CD8-positive, alpha-beta memory T cell (primary cell): Measurements from ENCODE around the gene CDH18. TPM values are rescaled to one million over a fixed set of nuclear protein-coding genes. Genes with fewer than 3 reads are reported as not detected.

Experiments
- CTCF ChIA-PET: fragments of 350-600 bp; sonication (Branson Sonifier 250); formaldehyde crosslinking; loops from one replicate; lab custom pipeline; 2021; ENCODE audit warnings: antibody characterized with exemption; lab: Charles Lee
- POLR2A ChIA-PET: fragments of 350-600 bp; sonication (Branson Sonifier 250); formaldehyde crosslinking; loops from one replicate; lab custom pipeline; 2021; ENCODE audit warnings: antibody characterized with exemption; lab: Charles Lee
- DNase-seq, 5 donors: peaks; one replicate each; pipeline versions ENCODE4 v3.0.0 to v3.0.0-alpha.2; 2020 to 2022; ENCODE audit warnings: mixed read lengths in 1 of 5
- H3K27ac ChIP-seq: one replicate; pipeline ENCODE4 v1.7.0; 2013; ENCODE audit warnings: low read depth, mild to moderate bottlenecking, low read length, moderate library complexity
- H3K27me3 ChIP-seq: 2 replicates; pipeline ENCODE4 v1.7.0; 2013; ENCODE audit warnings: low read length, mild to moderate bottlenecking; ENCODE audit not compliant: insufficient read depth, poor library complexity, severe bottlenecking
- H3K36me3 ChIP-seq: 2 replicates; pipeline ENCODE4 v1.7.0; 2013; ENCODE audit warnings: mild to moderate bottlenecking, low read length, moderate library complexity; ENCODE audit not compliant: insufficient read depth
- H3K4me1 ChIP-seq: 2 replicates; pipeline ENCODE4 v1.7.0; 2013; ENCODE audit warnings: mild to moderate bottlenecking, low read length, moderate library complexity; ENCODE audit not compliant: insufficient read depth
- H3K4me3 ChIP-seq: 2 replicates; pipeline ENCODE4 v1.7.0; 2013; ENCODE audit warnings: mild to moderate bottlenecking, low read length
- H3K9me3 ChIP-seq: 2 replicates; pipeline ENCODE4 v1.7.0; 2013; ENCODE audit warnings: mild to moderate bottlenecking, low read length
- H3K27ac Mint-ChIP-seq, 8 donors: one replicate each; pipeline ENCODE4 v1.8.0; 2020 to 2021; ENCODE audit warnings: mixed read lengths in 8 of 8, mild to moderate bottlenecking in 6 of 8, inconsistent platforms in 3 of 8, moderate library complexity in 3 of 8
- H3K27me3 Mint-ChIP-seq, 2 donors: one replicate each; pipeline ENCODE4 v1.8.0; 2020 to 2021; ENCODE audit warnings: mixed read lengths in 2 of 2, mild to moderate bottlenecking in 1 of 2, moderate library complexity in 1 of 2
- H3K36me3 Mint-ChIP-seq, 3 donors: one replicate each; pipeline ENCODE4 v1.8.0; 2020 to 2021; ENCODE audit warnings: mixed read lengths in 3 of 3, inconsistent platforms in 1 of 3, mild to moderate bottlenecking in 1 of 3
- H3K4me1 Mint-ChIP-seq, 3 donors: one replicate each; pipeline ENCODE4 v1.8.0; 2020 to 2021; ENCODE audit warnings: mixed read lengths in 3 of 3, inconsistent platforms in 1 of 3, mild to moderate bottlenecking in 1 of 3
- H3K4me3 Mint-ChIP-seq, 7 donors: one replicate each; pipeline ENCODE4 v1.8.0; 2020 to 2021; ENCODE audit warnings: mixed read lengths in 7 of 7, mild to moderate bottlenecking in 6 of 7, moderate library complexity in 4 of 7, inconsistent platforms in 2 of 7
- H3K9me3 Mint-ChIP-seq, 5 donors: one replicate each; pipeline ENCODE4 v1.8.0; 2020 to 2022; ENCODE audit warnings: mixed read lengths in 5 of 5, mild to moderate bottlenecking in 3 of 5, moderate library complexity in 2 of 5, inconsistent platforms in 1 of 5
- polyA plus RNA-seq: library from polyadenylated mRNA; unstranded; fragments of 300-500 nt; fragmentation: Illumina TruSeq; gene quantifications from one replicate; pipeline ENCODE4 v1.2.3, GENCODE V29; 2021
- total RNA-seq, 2 experiments: library from RNA; stranded (reverse); gene quantifications; one replicate each; pipeline ENCODE4 v1.2.3, GENCODE V29; 2021

Gene CDH18
- total and polyA plus RNA-seq, 3 experiments from 2014 or later: not detected

- Mint-ChIP-seq H3K4me1 (no peaks in the 10 kb centered on the region), H3K27ac (no peak overlapping the region), H3K9me3 (peaks cover 4 to 39% (median 12%) of the 10 kb centered on the region in 5 donors), H3K36me3 (no peaks in the 10 kb centered on the region), H3K4me3 (no peak overlapping the region), H3K27me3 (no peaks in the 10 kb centered on the region)
- CTCF ChIA-PET: no interaction called here
- no peak for DNase-seq
- H3K36me3 ChIP-seq: no peaks in the 10 kb centered on the region
- POLR2A ChIA-PET: no interaction called here
- H3K4me1 ChIP-seq: no peaks in the 10 kb centered on the region
- no peak overlapping the region for H3K27ac ChIP-seq
- H3K4me3 ChIP-seq: no peak overlapping the region
- H3K9me3 ChIP-seq: no peaks in the 10 kb centered on the region
- H3K27me3 ChIP-seq: no peaks in the 10 kb centered on the region
These were observed 113.2 kb downstream of the CDH18 start for GRCh38 chr5:19874811-19875210.

GRCh38 chr5:19866090-19866450 is 121.9 kb downstream of the CDH18 start:
- H3K4me3 Mint-ChIP-seq: no peak overlapping the region
- H3K27ac Mint-ChIP-seq: no peak overlapping the region
- no peaks in the 10 kb centered on the region for H3K27me3 Mint-ChIP-seq
- Histone ChIP-seq H3K9me3 (no peaks in the 10 kb centered on the region), H3K4me3 (no peak overlapping the region), H3K36me3 (no peaks in the 10 kb centered on the region), H3K27me3 (no peaks in the 10 kb centered on the region), H3K4me1 (no peaks in the 10 kb centered on the region), H3K27ac (no peak overlapping the region)
- ChIA-PET POLR2A (no interaction called here), CTCF (no interaction called here)
- DNase-seq: no peak
- peaks cover 16 to 43% (median 23%) of the 10 kb centered on the region in 5 donors for H3K9me3 Mint-ChIP-seq
- no peaks in the 10 kb centered on the region for H3K4me1 Mint-ChIP-seq
- H3K36me3 Mint-ChIP-seq: no peaks in the 10 kb centered on the region

DNA sequence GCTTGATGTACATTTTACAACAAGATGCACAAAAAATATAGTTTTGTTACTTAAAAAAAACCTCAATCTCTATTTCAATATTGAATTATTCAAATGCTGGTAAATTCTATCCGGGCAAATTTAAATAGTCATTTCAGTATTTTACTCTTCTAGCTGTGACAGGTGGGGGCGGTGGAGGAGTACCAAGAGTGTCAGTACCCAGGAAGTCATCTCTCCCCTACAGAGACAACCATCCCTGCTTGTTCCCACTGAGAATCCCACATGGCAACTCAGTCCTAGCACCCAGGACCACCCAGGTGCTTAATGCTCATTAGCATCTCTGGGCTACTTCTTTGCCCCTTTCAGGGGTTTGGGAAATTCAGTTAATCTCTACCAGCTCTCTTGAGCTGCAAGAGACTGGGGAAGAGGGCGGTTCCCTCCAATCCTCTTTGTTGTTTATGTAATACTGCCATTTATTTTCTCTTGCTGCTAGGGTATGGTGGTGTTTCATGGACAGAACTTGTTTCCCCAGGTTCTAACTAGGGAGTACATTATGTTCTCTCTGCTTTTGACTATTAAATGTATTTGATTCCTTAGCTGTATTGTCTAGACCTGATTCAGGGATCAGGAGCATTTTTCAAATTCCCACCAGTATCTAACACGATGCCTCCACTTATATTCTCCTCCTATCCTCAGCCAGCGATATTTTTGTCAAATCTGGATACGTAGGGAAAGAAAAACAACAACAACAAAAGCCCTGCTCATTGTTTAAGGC is 122.5 kb downstream of the CDH18 start:
- H3K36me3 ChIP-seq: no peaks in the 10 kb centered on the region
- Mint-ChIP-seq H3K27me3 (no peaks in the 10 kb centered on the region), H3K9me3 (peaks cover 14 to 39% (median 22%) of the 10 kb centered on the region in 5 donors), H3K36me3 (no peaks in the 10 kb centered on the region), H3K4me3 (no peak overlapping the region), H3K4me1 (no peaks in the 10 kb centered on the region), H3K27ac (no peak overlapping the region)
- no peak for DNase-seq
- H3K27ac ChIP-seq: no peak overlapping the region
- CTCF ChIA-PET: no interaction called here
- no peaks in the 10 kb centered on the region for H3K9me3 ChIP-seq
- no peaks in the 10 kb centered on the region for H3K4me1 ChIP-seq
- POLR2A ChIA-PET: no interaction called here
- no peaks in the 10 kb centered on the region for H3K27me3 ChIP-seq
- H3K4me3 ChIP-seq: no peak overlapping the region

DNA sequence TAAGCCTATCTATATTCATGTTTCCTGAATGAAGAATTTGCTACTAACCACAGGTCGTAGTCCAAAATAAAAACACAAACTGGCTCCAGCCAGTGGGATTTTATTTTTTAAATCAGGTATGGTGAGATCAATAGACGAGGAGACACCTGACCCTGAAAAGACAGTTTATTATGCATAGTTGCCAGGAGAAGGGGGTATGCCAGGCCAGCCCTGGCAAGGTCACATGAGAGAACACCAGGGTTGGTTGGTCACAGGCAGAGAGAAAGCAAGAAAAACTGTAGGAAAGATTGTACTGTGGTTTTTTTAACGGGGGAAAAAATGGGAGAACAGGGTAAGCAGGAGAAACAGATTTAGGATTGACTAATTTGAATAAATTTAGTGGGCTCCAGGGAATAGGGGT is 125.3 kb downstream of the CDH18 start:
- no peak overlapping the region for H3K4me3 ChIP-seq
- ChIA-PET POLR2A (no interaction called here), CTCF (no interaction called here)
- H3K9me3 ChIP-seq: no peaks in the 10 kb centered on the region
- no peaks in the 10 kb centered on the region for H3K36me3 ChIP-seq
- H3K27me3 Mint-ChIP-seq: no peaks in the 10 kb centered on the region
- H3K9me3 Mint-ChIP-seq: peaks cover 14 to 28% (median 24%) of the 10 kb centered on the region in 5 donors
- H3K27ac Mint-ChIP-seq: no peak overlapping the region
- no peak overlapping the region for H3K4me3 Mint-ChIP-seq
- H3K4me1 Mint-ChIP-seq: no peaks in the 10 kb centered on the region
- no peaks in the 10 kb centered on the region for H3K4me1 ChIP-seq
- no peak overlapping the region for H3K27ac ChIP-seq
- no peaks in the 10 kb centered on the region for H3K27me3 ChIP-seq
- no peaks in the 10 kb centered on the region for H3K36me3 Mint-ChIP-seq
- no peak for DNase-seq

DNA sequence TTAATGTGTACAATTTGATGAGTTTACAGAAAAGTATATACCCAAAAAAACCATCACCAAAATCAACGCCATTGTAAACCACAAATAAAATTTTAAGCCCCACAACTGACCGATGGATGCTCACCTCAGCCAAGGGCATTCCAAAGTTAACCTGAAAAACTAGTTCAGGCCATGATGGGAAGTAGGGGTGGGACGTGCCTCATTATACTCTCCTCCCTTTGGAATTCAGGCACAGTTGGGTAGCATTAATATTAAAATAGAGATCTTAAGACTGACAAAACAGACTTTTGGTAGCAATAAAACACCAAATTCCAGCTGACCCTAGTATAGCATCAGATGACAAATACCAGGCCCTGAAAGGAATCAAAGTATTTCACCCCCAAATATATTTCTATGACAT is 129.0 kb downstream of the CDH18 start:
- no peak overlapping the region for H3K4me3 ChIP-seq

GRCh38 chr5:19855931-19856330 is 132.1 kb downstream of the CDH18 start:
- Mint-ChIP-seq H3K27me3 (no peaks in the 10 kb centered on the region), H3K9me3 (peaks cover 1 to 13% (median 2%) of the 10 kb centered on the region in 5 donors), H3K4me3 (no peak overlapping the region), H3K36me3 (no peaks in the 10 kb centered on the region), H3K4me1 (no peaks in the 10 kb centered on the region), H3K27ac (no peak overlapping the region)
- Histone ChIP-seq H3K9me3 (no peaks in the 10 kb centered on the region), H3K36me3 (no peaks in the 10 kb centered on the region), H3K4me3 (no peak overlapping the region), H3K27me3 (no peaks in the 10 kb centered on the region), H3K4me1 (no peaks in the 10 kb centered on the region), H3K27ac (no peak overlapping the region)
- CTCF ChIA-PET: no interaction called here
- DNase-seq: no peak
- POLR2A ChIA-PET: no interaction called here

More for the DNA sequence above, 129.0 kb downstream of the CDH18 start:
- no peak for DNase-seq
- Mint-ChIP-seq H3K27ac (no peak overlapping the region), H3K9me3 (peaks cover 9 to 23% (median 15%) of the 10 kb centered on the region in 5 donors), H3K36me3 (no peaks in the 10 kb centered on the region), H3K4me3 (no peak overlapping the region), H3K4me1 (no peaks in the 10 kb centered on the region), H3K27me3 (no peaks in the 10 kb centered on the region)
- Histone ChIP-seq H3K9me3 (no peaks in the 10 kb centered on the region), H3K27ac (no peak overlapping the region), H3K27me3 (no peaks in the 10 kb centered on the region), H3K4me1 (no peaks in the 10 kb centered on the region), H3K36me3 (no peaks in the 10 kb centered on the region)
- CTCF ChIA-PET: no interaction called here
- POLR2A ChIA-PET: no interaction called here

DNA sequence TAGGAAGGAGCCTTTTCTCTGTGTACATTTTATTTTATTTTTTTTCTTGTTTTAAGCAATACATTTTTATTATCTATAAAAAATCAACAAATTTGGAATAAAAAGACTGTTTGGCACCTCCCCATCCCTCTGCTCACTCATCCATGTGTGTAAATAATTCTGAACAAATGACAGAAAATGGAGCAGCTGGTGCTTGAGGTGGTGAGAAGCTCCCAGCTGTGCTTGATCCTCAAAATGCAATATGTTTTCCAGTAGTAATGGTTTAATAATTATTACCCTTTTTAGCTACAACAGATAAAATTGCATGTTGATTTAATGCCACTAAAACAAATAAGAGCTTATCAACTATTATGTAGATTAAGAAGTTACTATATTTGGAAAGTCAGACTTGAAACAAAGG is 132.5 kb downstream of the CDH18 start:
- no peaks in the 10 kb centered on the region for H3K9me3 ChIP-seq
- H3K4me3 Mint-ChIP-seq: no peak overlapping the region
- H3K4me3 ChIP-seq: no peak overlapping the region
- no peaks in the 10 kb centered on the region for H3K27me3 Mint-ChIP-seq
- no peaks in the 10 kb centered on the region for H3K27me3 ChIP-seq
- H3K27ac Mint-ChIP-seq: no peak overlapping the region
- H3K4me1 Mint-ChIP-seq: no peaks in the 10 kb centered on the region
- DNase-seq: no peak
- ChIA-PET CTCF (no interaction called here), POLR2A (no interaction called here)
- H3K36me3 ChIP-seq: no peaks in the 10 kb centered on the region
- no peaks in the 10 kb centered on the region for H3K36me3 Mint-ChIP-seq
- H3K27ac ChIP-seq: no peak overlapping the region
- peaks cover 1 to 13% (median 2%) of the 10 kb centered on the region in 5 donors for H3K9me3 Mint-ChIP-seq
- no peaks in the 10 kb centered on the region for H3K4me1 ChIP-seq

GRCh38 chr5:19855031-19855430 is 133.0 kb downstream of the CDH18 start:
- H3K4me1 ChIP-seq: no peaks in the 10 kb centered on the region
- Mint-ChIP-seq H3K4me1 (no peaks in the 10 kb centered on the region), H3K9me3 (peaks cover 1 to 13% (median 2%) of the 10 kb centered on the region in 5 donors), H3K27me3 (no peaks in the 10 kb centered on the region), H3K36me3 (no peaks in the 10 kb centered on the region), H3K4me3 (no peak overlapping the region), H3K27ac (no peak overlapping the region)
- DNase-seq: no peak
- no peaks in the 10 kb centered on the region for H3K9me3 ChIP-seq
- CTCF ChIA-PET: no interaction called here
- no peak overlapping the region for H3K27ac ChIP-seq
- no peak overlapping the region for H3K4me3 ChIP-seq
- POLR2A ChIA-PET: no interaction called here
- H3K36me3 ChIP-seq: no peaks in the 10 kb centered on the region
- no peaks in the 10 kb centered on the region for H3K27me3 ChIP-seq
